GM23338 (cell line): ENCODE results near the gene KIF1C. TPM values are rescaled to one million over a fixed set of nuclear protein-coding genes. Genes with fewer than 3 reads are reported as not detected.

ENCODE experiments used
- ATAC-seq: fragments of 200-7000 bp; cut with Tn5 transposase; 3 replicates; pipeline ENCODE4 v1.9.1; 2020
- DNase-seq: peaks from one replicate; pipeline ENCODE4 v3.0.0-alpha.2; 2015; ENCODE audit warnings: low spot score
- H2AFZ ChIP-seq: fragments of 200-600 bp; sonication (generic); 2 replicates; pipeline ENCODE4 v1.8.0; 2016; ENCODE audit warnings: antibody characterized with exemption, mild to moderate bottlenecking, moderate library complexity
- H3F3A ChIP-seq: fragments of 200-600 bp; sonication (generic); replicated peaks from 2 replicates; pipeline ENCODE4 v1.8.0; 2017; ENCODE audit warnings: antibody characterized with exemption, mixed run types, low read depth
- H3K27ac ChIP-seq: fragments of 200-600 bp; sonication (generic); 2 replicates; pipeline ENCODE4 v1.6.1; 2016; ENCODE audit warnings: low read depth
- H3K27me3 ChIP-seq: fragments of 200-600 bp; sonication (generic); 2 replicates; pipeline ENCODE4 v1.8.0; 2016; ENCODE audit warnings: mild to moderate bottlenecking, mixed run types, moderate library complexity; ENCODE audit not compliant: insufficient read depth
- H3K36me3 ChIP-seq: fragments of 200-600 bp; sonication (generic); 2 replicates; pipeline ENCODE4 v1.8.0; 2016; ENCODE audit warnings: mild to moderate bottlenecking; ENCODE audit not compliant: insufficient read depth
- H3K4me1 ChIP-seq: fragments of 200-600 bp; sonication (generic); 2 replicates; pipeline ENCODE4 v1.8.0; 2016; ENCODE audit warnings: mild to moderate bottlenecking, moderate library complexity; ENCODE audit not compliant: insufficient read depth
- H3K4me2 ChIP-seq: fragments of 200-600 bp; sonication (generic); 2 replicates; pipeline ENCODE4 v1.7.1; 2017; ENCODE audit warnings: mixed run types
- H3K4me3 ChIP-seq: fragments of 200-600 bp; sonication (generic); 2 replicates; pipeline ENCODE4 v1.6.1; 2016; ENCODE audit warnings: mixed run types
- H3K79me2 ChIP-seq: fragments of 200-600 bp; sonication (generic); replicated peaks from 2 replicates; pipeline ENCODE4 v1.8.0; 2017; ENCODE audit warnings: mild to moderate bottlenecking; ENCODE audit not compliant: insufficient read depth
- H3K9me2 ChIP-seq: fragments of 200-600 bp; sonication (generic); 2 replicates; pipeline ENCODE4 v1.8.0; 2017; ENCODE audit not compliant: insufficient read depth
- H4K20me1 ChIP-seq: fragments of 200-600 bp; sonication (generic); replicated peaks from 2 replicates; pipeline ENCODE4 v1.8.0; 2017; ENCODE audit warnings: mild to moderate bottlenecking; ENCODE audit not compliant: insufficient read depth
- H3K27ac Mint-ChIP-seq: 2 replicates; pipeline ENCODE4 v1.8.0; 2020; ENCODE audit warnings: inconsistent platforms, mild to moderate bottlenecking, moderate library complexity, mixed read lengths
- H3K27me3 Mint-ChIP-seq: 3 replicates; pipeline ENCODE4 v1.8.0; 2022; ENCODE audit warnings: low read depth, mild to moderate bottlenecking, moderate library complexity, mixed read lengths, inconsistent platforms; ENCODE audit not compliant: insufficient read depth, poor library complexity
- H3K36me3 Mint-ChIP-seq: 3 replicates; pipeline ENCODE4 v1.8.0; 2021; ENCODE audit warnings: low read depth, mild to moderate bottlenecking, inconsistent platforms, moderate library complexity, mixed read lengths
- H3K4me1 Mint-ChIP-seq: 3 replicates; pipeline ENCODE4 v1.8.0; 2020; ENCODE audit warnings: mild to moderate bottlenecking, inconsistent platforms, mixed read lengths
- H3K4me3 Mint-ChIP-seq: 3 replicates; pipeline ENCODE4 v1.8.0; 2021; ENCODE audit warnings: moderate library complexity, mild to moderate bottlenecking, inconsistent platforms, mixed read lengths
- H3K9me3 Mint-ChIP-seq: 3 replicates; pipeline ENCODE4 v1.8.0; 2020; ENCODE audit warnings: moderate library complexity, mild to moderate bottlenecking, inconsistent platforms, mixed read lengths
- CREB1 ChIP-seq: fragments of 250-450 bp; sonication (Bioruptor Pico); IDR thresholded peaks from 2 replicates; pipeline ENCODE4 v1.5.0; 2020; ENCODE audit warnings: low read depth, mild to moderate bottlenecking, moderate library complexity
- NANOG ChIP-seq: IDR thresholded peaks from 2 replicates; pipeline ENCODE4 v1.6.1; 2016; ENCODE audit warnings: antibody characterized with exemption, borderline replicate concordance
- POLR2AphosphoS5 ChIP-seq: IDR thresholded peaks from 2 replicates; pipeline ENCODE4 v1.6.1; 2016; ENCODE audit warnings: antibody characterized with exemption, low read depth
- polyA plus RNA-seq: library from polyadenylated mRNA; unstranded; fragments of >200 nt; fragmentation: Nextera tagmentation; extraction: Ambion mirVana; gene quantifications from 2 replicates; pipeline ENCODE4 v1.2.1, GENCODE V29; 2016
- total RNA-seq: library from RNA; depleted of rRNA; stranded (reverse); fragments of >200 nt; shearing (Covaris generic); gene quantifications from 2 replicates; pipeline ENCODE4 v1.2.3, GENCODE V29; 2014
- TF ChIP-seq, protein P1 (sequence below), 2 experiments: fragments of 200-600 bp in 1 of 2; sonication (generic) in 1 of 2; conservative IDR thresholded peaks; 2 replicates each; pipeline versions ENCODE4 v1.5.1 to v1.6.1; 2016 to 2017; ENCODE audit warnings: antibody characterized with exemption in 2 of 2, low read depth in 2 of 2, mild to moderate bottlenecking in 2 of 2, moderate library complexity in 1 of 2
- TF ChIP-seq, protein P2 (sequence below): IDR thresholded peaks from one replicate; pipeline ENCODE4 v1.6.1; 2018; ENCODE audit warnings: antibody characterized with exemption; ENCODE audit not compliant: unreplicated experiment

The KIF1C gene
- total and polyA plus RNA-seq, 2 experiments from 2014 or later = 13.5 to 61.4 TPM

DNA sequence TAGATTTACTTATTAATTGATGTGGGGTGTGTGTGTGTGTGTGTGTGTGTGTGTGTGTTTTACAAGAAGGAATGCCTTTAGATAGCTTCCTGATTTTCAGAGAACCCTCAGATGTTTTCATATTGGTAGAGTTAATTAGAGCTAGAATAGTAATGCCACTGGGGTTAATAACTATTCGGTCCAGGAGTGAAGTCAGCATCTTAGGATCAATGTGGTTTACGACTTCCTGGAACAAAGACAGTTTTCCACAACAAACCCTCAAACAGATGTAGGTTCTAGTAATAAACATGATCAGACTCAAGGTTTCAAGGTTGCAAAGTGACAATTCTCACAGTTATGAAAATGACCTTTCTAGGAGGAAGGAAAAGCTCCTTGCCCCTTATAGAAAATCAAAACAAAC lies 49.7 kb downstream of the KIF1C start (continued):
- TF ChIP-seq, protein P1, sequence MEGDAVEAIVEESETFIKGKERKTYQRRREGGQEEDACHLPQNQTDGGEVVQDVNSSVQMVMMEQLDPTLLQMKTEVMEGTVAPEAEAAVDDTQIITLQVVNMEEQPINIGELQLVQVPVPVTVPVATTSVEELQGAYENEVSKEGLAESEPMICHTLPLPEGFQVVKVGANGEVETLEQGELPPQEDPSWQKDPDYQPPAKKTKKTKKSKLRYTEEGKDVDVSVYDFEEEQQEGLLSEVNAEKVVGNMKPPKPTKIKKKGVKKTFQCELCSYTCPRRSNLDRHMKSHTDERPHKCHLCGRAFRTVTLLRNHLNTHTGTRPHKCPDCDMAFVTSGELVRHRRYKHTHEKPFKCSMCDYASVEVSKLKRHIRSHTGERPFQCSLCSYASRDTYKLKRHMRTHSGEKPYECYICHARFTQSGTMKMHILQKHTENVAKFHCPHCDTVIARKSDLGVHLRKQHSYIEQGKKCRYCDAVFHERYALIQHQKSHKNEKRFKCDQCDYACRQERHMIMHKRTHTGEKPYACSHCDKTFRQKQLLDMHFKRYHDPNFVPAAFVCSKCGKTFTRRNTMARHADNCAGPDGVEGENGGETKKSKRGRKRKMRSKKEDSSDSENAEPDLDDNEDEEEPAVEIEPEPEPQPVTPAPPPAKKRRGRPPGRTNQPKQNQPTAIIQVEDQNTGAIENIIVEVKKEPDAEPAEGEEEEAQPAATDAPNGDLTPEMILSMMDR (conservative IDR thresholded peaks at IDR 0.05; ENCODE audit: low read depth in 2 of 2) = no peak
- TF ChIP-seq CREB1 (CRISPR knock-in tag) (no peak), POLR2AphosphoS5 (no peak)
- TF ChIP-seq, protein P2, sequence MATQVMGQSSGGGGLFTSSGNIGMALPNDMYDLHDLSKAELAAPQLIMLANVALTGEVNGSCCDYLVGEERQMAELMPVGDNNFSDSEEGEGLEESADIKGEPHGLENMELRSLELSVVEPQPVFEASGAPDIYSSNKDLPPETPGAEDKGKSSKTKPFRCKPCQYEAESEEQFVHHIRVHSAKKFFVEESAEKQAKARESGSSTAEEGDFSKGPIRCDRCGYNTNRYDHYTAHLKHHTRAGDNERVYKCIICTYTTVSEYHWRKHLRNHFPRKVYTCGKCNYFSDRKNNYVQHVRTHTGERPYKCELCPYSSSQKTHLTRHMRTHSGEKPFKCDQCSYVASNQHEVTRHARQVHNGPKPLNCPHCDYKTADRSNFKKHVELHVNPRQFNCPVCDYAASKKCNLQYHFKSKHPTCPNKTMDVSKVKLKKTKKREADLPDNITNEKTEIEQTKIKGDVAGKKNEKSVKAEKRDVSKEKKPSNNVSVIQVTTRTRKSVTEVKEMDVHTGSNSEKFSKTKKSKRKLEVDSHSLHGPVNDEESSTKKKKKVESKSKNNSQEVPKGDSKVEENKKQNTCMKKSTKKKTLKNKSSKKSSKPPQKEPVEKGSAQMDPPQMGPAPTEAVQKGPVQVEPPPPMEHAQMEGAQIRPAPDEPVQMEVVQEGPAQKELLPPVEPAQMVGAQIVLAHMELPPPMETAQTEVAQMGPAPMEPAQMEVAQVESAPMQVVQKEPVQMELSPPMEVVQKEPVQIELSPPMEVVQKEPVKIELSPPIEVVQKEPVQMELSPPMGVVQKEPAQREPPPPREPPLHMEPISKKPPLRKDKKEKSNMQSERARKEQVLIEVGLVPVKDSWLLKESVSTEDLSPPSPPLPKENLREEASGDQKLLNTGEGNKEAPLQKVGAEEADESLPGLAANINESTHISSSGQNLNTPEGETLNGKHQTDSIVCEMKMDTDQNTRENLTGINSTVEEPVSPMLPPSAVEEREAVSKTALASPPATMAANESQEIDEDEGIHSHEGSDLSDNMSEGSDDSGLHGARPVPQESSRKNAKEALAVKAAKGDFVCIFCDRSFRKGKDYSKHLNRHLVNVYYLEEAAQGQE = no peak

DNA sequence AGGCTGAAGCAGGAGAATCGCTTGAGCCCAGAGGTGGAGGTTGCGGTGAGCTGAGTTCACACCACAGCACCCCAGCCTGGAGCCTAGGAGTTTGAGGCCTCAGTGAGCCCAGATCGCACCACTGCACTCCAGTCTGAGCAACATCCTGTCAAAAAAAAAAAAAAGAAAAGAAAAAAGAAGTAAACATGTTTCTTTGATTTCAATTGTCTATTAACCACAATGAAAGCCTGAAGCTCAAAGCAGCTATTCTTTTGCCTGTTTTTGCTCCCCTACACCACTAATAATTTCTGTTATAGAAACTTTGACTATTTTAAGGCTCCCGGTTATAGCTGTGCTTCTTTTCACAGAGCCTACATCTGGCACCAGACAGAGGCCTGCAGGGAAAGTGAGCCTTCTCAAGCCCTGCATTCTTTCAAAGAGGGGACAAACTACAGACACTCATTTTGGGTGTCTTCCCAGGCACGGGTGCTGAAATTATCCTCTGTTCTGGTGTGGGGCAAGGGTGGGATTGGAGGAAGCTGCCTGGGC lies 51.6 kb downstream of the KIF1C start:
- Histone ChIP-seq H3K4me2 (no peak overlapping the region), H4K20me1 (no peaks in the 10 kb centered on the region), H3K4me1 (no peaks in the 10 kb centered on the region), H3K4me3 (no peak overlapping the region), H3F3A (no peaks in the 10 kb centered on the region), H3K27me3 (no peaks in the 10 kb centered on the region), H2AFZ (peak overlapping the region; percentile 43; the same call in 1 of the 2 replicates), H3K9me2 (no peaks in the 10 kb centered on the region), H3K27ac (no peak overlapping the region), H3K36me3 (no peaks in the 10 kb centered on the region), H3K79me2 (no peaks in the 10 kb centered on the region)
- Mint-ChIP-seq H3K27me3 (peaks cover 9% of the 10 kb centered on the region), H3K4me3 (no peak overlapping the region), H3K4me1 (no peaks in the 10 kb centered on the region), H3K9me3 (no peaks in the 10 kb centered on the region; the same call in 1 of the 3 replicates), H3K27ac (no peak overlapping the region), H3K36me3 (peaks cover under 1% of the 10 kb centered on the region; the same call in 1 of the 3 replicates)
- no peak for TF ChIP-seq POLR2AphosphoS5
- TF ChIP-seq NANOG = no peak
- TF ChIP-seq, protein P2 = no peak
- no peak for DNase-seq
- ATAC-seq = no peak
